A549 treated with dexamethasone at 1 μM for 4 hours (cell line): ENCODE data around the gene COPZ2. TPM values are rescaled to one million over a fixed set of nuclear protein-coding genes. Genes with fewer than 3 reads are reported as not detected.

Source experiments
- total RNA-seq: library from RNA; stranded (reverse); fragments of 200-300 nt; extraction: Qiagen RNA extraction; gene quantifications from 5 replicates; pipeline ENCODE4 v1.2.3, GENCODE V29; 2022

Gene COPZ2, protein sequence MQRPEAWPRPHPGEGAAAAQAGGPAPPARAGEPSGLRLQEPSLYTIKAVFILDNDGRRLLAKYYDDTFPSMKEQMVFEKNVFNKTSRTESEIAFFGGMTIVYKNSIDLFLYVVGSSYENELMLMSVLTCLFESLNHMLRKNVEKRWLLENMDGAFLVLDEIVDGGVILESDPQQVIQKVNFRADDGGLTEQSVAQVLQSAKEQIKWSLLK
- 12.3 to 17.8 TPM (median 14.6 TPM) in 5 replicates for total RNA-seq

GRCh38 chr17:48037036-48037837 is at the start of gene COPZ2:
Gene COPZ2, minus strand, starts transcription at chr17:48037797. Its CDS starts 20 bp downstream, at chr17:48037777.

DNA sequence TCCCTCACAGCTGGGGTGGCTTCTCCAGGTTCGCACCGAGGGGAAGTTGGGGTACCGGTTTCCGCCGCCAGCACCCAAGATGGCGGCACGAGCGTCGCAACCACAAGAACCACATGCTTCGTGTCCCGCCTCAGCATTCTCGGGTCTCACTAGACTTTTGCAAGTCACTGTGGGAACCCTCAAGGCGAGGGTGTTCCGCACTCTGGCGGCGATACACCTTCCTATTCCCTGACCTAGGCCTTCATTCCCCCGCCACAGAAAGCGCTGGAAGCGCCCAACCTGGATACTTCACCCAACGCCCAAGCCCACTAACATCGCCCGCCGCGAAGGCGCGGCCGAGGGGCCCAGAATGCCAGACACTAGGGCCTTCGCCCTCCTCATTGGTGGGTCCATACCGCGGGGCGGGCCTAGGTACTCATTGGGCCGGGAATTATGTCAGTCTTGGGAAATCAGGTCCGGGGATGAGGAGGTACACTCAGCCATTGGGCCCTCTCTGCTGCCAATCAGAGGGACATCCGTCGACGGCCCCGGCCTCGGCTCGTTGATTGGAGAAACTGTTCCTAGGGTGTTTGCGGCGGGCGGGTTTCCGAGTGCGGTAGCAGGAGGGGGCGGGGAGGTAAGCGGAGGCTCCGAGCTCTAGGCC is 10.3 kb upstream of the COPZ2 start, which contains the start of gene NFE2L1:
TSS of gene NFE2L1 (plus strand) at position 619 of the 643 bp plus-strand sequence. CDS start 2,760 bp downstream, outside the sequence.

Other genes starting within 250 kb of the COPZ2 start
- 9.1 to 20.9 TPM (median 15.5 TPM) in 5 replicates for gene OSBPL7, start 216.0 kb downstream of the COPZ2 start, total RNA-seq
- gene MRPL10, start 206.3 kb downstream of the COPZ2 start, total RNA-seq, result 97.7 to 109 TPM (median 99.6 TPM) in 5 replicates
- gene LRRC46, start 206.1 kb downstream of the COPZ2 start, total RNA-seq, result 3.3 to 4.8 TPM (median 3.9 TPM) in 5 replicates
- gene SCRN2, start 196.5 kb downstream of the COPZ2 start, total RNA-seq, result 27.6 to 38.9 TPM (median 35.6 TPM) in 5 replicates
- gene SP6, start 186.6 kb downstream of the COPZ2 start, total RNA-seq, result 5.6 to 7.0 TPM (median 6.2 TPM) in 5 replicates
- 14.8 to 23.7 TPM (median 21.9 TPM) in 5 replicates for gene SP2, start 141.6 kb downstream of the COPZ2 start, total RNA-seq
- 20.2 to 29.4 TPM (median 28.0 TPM) in 5 replicates for gene PNPO, start 96.2 kb downstream of the COPZ2 start, total RNA-seq
- 2.3 to 3.2 TPM (median 2.8 TPM) in 5 replicates for gene PRR15L, start 79.9 kb downstream of the COPZ2 start, total RNA-seq
- gene CDK5RAP3, start 66.7 kb downstream of the COPZ2 start, total RNA-seq, result 90.9 to 121 TPM (median 101 TPM) in 5 replicates
- 103 to 147 TPM (median 140 TPM) in 5 replicates for gene NFE2L1, start 10.6 kb upstream of the COPZ2 start, total RNA-seq
- 78.0 to 98.7 TPM (median 84.0 TPM) in 5 replicates for gene CBX1, start 63.7 kb upstream of the COPZ2 start, total RNA-seq
- gene SNX11, start 70.0 kb upstream of the COPZ2 start, total RNA-seq, result 23.5 to 27.7 TPM (median 25.1 TPM) in 5 replicates